ENCODE measurements around the gene IGLL5. TPM values are rescaled to one million over a fixed set of nuclear protein-coding genes. Genes with fewer than 3 reads are reported as not detected.

The IGLL5 gene
- total RNA-seq: not detected in 2 replicates

DNA sequence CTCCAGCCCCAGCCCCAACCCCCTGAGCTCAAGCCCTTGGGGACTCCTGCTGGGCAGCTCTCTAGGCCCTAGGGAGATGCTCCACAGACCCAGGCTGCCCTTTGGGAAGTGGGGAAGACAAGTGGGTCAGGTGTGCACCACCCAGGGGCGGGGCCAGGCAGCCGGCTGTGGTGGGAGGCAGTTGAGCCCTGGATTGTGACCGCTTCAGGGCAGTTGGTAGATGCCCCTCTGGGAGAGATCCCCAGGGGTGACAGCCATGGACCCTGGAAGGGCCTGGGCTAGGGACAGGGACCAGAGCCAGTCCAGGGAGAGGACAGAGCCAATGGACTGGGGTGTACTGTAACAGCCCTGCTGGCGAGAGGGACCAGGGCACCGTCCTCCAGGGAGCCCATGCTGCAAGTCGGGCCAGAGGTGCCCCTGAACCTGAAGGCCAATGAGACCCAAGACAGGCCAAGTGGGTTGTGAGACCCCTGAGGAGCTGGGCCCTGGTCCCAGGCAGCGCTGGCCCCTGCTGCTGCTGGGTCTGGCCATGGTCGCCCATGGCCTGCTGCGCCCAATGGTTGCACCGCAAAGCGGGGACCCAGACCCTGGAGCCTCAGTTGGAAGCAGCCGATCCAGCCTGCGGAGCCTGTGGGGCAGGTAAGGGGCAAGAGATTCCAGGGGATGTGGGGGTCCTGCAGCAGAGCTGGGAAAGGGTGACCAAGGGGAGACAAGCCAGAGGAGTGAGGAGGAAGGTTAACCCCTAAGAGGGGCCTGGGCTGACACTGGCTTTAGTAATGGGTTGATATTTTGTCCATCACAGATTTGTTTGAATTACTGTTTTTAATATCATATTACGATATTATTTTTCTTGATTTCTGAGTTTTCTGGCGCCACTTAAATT lies at the start of gene IGLL5:
IGLL5 (plus strand) TSS at position 196 of the 883 bp plus-strand sequence; CDS start at position 434, 238 bp downstream.

Small RNAs within 50 kb of the gene (small RNA-seq; reads per million reads assigned to genes)
- gene IGLC4 (not detected), gene IGLC5 (not detected), gene IGLJ1 (not detected), gene IGLJ2 (not detected), gene IGLJ3 (not detected), gene IGLJ4 (not detected), gene IGLJ5 (not detected), gene IGLJ6 (not detected), gene IGLJ7 (not detected), gene IGLV2-5 (not detected), gene IGLV3-2 (not detected), gene IGLV3-4 (not detected), gene IGLV3-6 (not detected), gene IGLV3-7 (not detected), gene MIR5571 (not detected)

Other genes with a start within 250 kb of the IGLL5 start
- 1.5 and 2.0 TPM in 2 replicates for gene GGTLC2, start 243.2 kb upstream of the IGLL5 start, total RNA-seq
- 6.3 and 41.1 TPM in 2 replicates for gene GNAZ, start 182.7 kb downstream of the IGLL5 start, total RNA-seq

Data from placental epithelial cell (primary cell).